HG03520 (cell line): ENCODE data around the gene KRTAP10-3.
"Not testable (repeated sequence)": the region's sequence is repeated elsewhere in the genome, so short reads cannot be mapped to it uniquely, and the experiment has no call there.

ENCODE experiments used
- ATAC-seq: cut with Tn5 transposase; IDR thresholded peaks from one replicate; pipeline ENCODE4 v1.9.1; 2021; ENCODE audit warnings: mild to moderate bottlenecking, moderate library complexity; ENCODE audit not compliant: unreplicated experiment

Gene KRTAP10-3

GRCh38 chr21:44572959-44573583 lies 14.5 kb upstream of the KRTAP10-3 start:
- ATAC-seq, result no peak

GRCh38 chr21:44571844-44572782 lies 13.5 kb upstream of the KRTAP10-3 start:
- no peak for ATAC-seq

- no peak for ATAC-seq
Observed at GRCh38 chr21:44571296-44571695, 12.7 kb upstream of the KRTAP10-3 start.

DNA sequence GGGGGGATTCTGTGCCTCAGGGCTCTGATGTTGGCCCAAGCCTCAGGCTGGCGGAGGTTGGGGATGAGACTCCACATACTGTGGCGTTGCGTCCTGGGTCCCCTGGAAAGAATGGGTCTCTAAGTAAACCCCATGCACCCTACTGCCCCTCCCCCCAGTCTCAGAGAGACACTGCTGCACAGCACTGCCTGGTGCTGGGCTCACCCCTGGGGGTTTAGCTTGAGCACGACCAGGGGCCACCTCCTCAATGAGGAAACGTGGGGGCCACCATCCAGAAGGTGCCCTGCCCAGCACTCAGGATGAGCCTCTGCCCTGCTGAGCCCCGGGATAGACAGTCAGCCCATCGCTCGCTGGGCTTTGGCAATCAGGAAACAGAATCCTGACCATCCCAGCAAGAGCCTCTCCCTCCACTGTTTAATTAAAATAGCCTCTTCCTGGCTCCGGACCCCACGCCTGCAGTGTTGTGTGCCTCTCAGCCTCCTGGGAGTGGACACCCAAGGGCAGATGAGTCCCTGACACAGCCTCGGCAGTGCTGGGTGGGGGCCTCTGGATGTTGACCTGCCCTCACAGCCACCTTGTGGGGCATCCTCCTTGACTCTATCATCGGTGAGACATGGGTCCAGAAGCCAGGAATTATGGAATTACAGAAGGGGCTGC lies 11.4 kb upstream of the KRTAP10-3 start:
- no peak for ATAC-seq

- ATAC-seq, result no peak
Observed at GRCh38 chr21:44568667-44569556, 10.3 kb upstream of the KRTAP10-3 start.

- no peak for ATAC-seq
Observed at GRCh38 chr21:44568261-44568660, 9.7 kb upstream of the KRTAP10-3 start.

DNA sequence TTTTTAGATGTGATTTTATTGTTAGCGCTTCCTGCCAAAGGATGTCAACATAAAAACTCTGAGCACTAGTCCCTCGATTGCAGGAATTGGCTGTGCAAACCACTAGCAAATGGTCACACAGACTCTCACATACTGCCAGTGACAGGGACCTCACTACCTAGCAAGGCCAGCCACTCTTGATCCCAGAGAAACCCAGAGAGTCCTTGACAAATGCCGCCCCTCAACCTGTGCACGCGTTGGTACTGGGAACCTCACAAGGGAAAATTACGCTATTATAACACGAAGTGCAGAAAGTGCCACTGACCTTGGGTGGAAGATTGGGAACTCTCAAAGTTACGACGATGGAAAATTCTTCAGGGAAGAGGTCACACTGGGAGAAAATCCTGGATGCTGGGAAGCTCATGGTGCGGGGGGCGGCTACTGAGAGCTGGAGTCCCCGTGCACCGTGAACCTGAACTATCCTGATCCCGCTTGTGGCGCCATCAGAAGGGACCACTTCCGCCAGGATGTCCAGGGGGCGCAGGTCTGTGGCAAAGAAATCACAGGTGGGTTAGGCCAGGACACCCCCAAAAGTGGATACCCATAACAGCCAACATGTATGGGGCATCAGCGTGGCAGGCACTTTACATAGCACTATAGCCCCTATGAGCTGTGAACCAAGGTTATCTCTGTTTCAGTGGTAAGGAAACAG lies 9.0 kb upstream of the KRTAP10-3 start:
- no peak for ATAC-seq

DNA sequence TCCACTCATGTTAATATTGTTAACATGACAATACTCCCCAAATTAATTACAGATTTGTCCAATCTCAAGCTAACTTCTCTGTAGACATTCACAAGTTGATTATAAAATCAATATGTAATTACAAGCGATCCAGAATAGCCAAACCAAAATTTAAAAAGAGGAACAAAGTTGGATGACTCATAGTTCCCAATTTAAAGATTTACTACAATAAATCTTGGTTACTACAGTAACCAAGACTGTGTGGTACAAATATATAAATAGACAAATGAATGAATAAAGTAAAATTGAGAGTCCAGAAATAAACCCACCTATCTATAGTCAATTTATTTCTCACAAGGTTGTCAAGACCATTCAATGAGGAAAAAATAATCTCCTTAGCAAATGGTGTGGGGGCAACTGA lies 7.8 kb upstream of the KRTAP10-3 start:
- ATAC-seq, result no peak

- no peak for ATAC-seq
Observed at GRCh38 chr21:44564886-44565598, 6.4 kb upstream of the KRTAP10-3 start.

GRCh38 chr21:44564099-44564498 lies 5.5 kb upstream of the KRTAP10-3 start:
- no peak for ATAC-seq

- not testable (repeated sequence) for ATAC-seq
Observed at GRCh38 chr21:44558329-44558675, 293 bp downstream of the KRTAP10-3 start.

- ATAC-seq, result no peak
Observed at GRCh38 chr21:44557491-44558328, 885 bp downstream of the KRTAP10-3 start.

- ATAC-seq, result no peak
Observed at GRCh38 chr21:44556879-44557278, 1.7 kb downstream of the KRTAP10-3 start.

GRCh38 chr21:44555200-44555875 lies 3.3 kb downstream of the KRTAP10-3 start:
- no peak for ATAC-seq

DNA sequence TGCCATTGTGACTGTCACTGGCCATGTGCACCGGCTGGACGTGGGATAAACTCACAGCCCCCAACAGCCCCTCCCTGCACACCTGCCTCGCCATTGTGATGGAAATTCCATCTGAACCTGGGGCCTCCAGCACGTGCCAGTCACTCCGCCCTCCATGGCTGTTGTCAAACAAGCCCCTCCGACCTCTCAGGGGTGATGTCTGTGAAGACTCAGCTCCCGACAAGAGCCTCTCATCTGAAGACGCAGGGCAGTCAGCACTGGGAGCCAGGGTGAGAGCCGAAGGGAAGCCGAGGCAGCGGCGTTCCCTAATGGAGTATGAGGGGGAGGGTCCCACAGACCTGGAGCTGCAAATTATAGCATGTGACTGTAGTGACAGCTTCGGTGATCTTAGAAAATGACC lies 5.9 kb downstream of the KRTAP10-3 start:
- ATAC-seq, result no peak

- no peak for ATAC-seq
Observed at GRCh38 chr21:44552136-44552535, 6.5 kb downstream of the KRTAP10-3 start.

GRCh38 chr21:44551340-44551961 lies 7.1 kb downstream of the KRTAP10-3 start, which contains the start of gene KRTAP10-2:
Gene KRTAP10-2 (minus strand): TSS chr21:44551505. CDS start chr21:44551458, 47 bp downstream.
- ATAC-seq, result no peak

DNA sequence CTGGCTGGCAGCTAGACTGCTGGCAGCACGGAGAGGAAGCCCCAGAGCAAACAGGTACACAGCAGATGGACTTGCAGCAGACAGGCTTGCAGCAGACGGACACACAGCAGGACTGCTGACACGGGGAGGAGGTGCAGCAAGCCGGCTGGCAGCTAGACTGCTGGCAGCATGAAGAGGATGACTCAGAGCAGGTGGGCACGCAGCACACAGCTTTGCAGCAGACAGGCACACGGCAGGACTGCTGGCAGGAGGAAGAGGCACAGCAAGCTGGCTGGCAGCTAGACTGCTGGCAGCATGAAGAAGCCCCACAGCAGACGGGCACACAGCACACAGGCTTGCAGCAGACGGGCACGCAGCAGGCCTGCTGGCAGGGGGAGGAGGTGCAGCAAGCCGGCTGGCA lies 7.8 kb downstream of the KRTAP10-3 start:
- ATAC-seq, result no peak
